HG02840 (cell line): ENCODE data around the gene DLST.

Experiments used
- ATAC-seq: cut with Tn5 transposase; IDR thresholded peaks from one replicate; pipeline ENCODE4 v1.9.1; 2021; ENCODE audit warnings: mild to moderate bottlenecking, moderate library complexity, moderate number of reproducible peaks; ENCODE audit not compliant: unreplicated experiment, low FRiP score

DLST gene

GRCh38 chr14:74859757-74860552, 21.8 kb upstream of the DLST start:
- no peak for ATAC-seq

- no peak for ATAC-seq
These were observed 20.6 kb upstream of the DLST start for GRCh38 chr14:74860899-74861733.

DNA sequence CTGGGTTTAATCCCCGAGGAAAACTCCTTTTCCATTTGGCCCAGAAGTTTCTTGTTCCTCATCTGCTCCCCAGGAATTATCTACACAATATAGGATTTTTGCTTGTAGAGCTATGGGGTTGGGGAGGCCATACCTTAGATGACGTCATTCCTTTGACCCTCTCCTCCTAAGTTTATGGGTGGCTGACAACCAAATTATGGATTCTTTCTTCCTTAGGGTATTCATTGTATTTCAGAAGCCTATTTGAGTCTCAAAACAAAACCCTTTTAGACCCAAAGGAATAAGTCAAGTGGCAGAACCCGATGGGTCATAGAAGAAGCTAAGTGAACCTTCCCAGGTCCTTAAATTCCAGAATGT, 20.0 kb upstream of the DLST start:
- ATAC-seq, result no peak

DNA sequence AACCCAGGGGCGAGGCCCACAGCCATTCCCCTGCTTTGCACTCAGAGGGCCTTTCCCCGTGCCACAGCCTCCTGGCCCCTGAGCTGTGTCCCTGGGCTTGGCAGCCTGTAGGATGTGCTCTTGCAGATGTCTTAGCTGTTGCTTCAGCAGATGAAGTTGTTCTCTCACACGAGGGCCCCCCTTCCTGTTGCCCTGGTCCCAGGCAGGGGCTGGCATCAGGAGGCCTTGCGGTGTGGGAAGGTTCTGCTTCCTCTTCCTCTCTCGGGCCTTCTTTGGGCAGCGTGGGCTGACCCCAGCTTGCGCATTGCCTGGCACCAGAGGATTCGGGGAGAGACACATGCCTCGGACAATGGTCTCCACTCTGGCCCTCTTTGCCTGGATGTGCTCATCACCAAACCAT, 18.4 kb upstream of the DLST start:
- no peak for ATAC-seq

DNA sequence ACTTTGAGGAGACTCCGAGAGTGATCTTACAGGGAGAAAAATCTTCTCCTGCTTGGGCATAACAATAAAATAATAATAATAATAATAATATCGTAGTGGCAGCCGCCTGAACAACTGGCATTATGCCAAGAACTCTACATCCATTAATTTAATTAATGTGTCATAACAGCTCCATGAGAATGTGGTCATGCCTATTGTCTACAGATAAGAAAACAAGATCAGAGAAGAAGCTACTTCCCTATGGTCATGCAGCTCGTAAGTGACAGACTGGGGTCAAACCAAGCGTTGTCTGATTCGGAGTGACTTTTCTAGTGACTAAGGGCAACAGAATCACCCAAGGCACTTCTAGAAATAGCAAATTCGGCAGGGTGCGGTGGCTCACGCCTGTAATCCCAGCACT, 17.5 kb upstream of the DLST start:
- ATAC-seq, result no peak

- ATAC-seq, result no peak
These were observed 16.6 kb upstream of the DLST start for GRCh38 chr14:74865156-74865555.

DNA sequence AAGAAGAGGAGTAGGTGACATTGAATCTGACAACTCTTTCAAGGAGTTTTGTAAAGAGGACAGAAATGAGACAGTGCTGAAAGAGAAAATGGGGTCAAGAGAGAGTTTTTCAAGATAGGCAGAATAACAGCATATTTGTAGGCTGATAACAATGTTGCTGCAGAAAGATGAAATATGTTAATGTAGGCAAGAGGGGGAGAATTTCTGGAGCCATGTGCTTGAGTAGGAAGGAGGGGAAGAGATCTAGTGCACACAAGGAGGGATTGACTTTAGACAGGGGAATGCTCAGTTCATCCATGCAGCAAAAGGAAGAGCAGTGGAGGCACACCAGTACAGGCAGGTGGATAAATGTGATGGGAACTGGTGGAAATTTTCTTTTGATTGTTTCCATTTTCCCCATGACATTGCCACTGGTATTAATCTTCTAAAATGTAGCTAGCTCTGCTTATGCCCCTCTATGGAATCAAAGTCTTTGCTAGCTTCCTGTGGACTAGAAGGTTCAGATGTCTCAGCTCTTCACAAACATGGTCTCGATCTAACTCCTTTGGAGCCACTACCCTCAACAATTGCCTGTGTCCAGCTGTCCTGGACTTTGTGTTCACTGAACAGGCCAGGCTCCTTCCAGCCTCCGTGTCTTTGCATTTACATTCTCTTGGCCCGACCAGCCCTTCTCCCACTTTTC, 14.9 kb upstream of the DLST start:
- no peak for ATAC-seq

GRCh38 chr14:74867673-74868072, 14.0 kb upstream of the DLST start:
- ATAC-seq, result no peak

DNA sequence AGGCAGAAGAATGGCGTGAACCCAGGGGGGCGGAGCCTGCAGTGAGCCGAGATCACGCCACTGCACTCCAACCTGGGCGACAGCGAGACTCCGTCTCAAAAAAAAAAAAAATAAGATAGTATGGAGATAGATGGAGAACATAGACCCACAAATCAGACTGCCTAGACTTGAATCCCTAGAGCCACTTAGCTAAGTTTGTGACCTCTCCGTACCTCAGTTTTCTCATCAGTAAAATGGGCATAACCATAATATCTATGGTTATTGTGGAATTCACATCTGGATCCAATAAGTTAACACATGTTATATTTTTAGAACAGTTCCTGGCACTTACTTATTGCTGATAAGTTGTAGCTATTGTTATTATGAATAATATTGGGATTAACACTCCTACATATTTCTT, 13.0 kb upstream of the DLST start:
- no peak for ATAC-seq

GRCh38 chr14:74871819-74872218, 9.9 kb upstream of the DLST start:
- ATAC-seq, result no peak

GRCh38 chr14:74875204-74875603, 6.5 kb upstream of the DLST start:
- ATAC-seq, result no peak

DNA sequence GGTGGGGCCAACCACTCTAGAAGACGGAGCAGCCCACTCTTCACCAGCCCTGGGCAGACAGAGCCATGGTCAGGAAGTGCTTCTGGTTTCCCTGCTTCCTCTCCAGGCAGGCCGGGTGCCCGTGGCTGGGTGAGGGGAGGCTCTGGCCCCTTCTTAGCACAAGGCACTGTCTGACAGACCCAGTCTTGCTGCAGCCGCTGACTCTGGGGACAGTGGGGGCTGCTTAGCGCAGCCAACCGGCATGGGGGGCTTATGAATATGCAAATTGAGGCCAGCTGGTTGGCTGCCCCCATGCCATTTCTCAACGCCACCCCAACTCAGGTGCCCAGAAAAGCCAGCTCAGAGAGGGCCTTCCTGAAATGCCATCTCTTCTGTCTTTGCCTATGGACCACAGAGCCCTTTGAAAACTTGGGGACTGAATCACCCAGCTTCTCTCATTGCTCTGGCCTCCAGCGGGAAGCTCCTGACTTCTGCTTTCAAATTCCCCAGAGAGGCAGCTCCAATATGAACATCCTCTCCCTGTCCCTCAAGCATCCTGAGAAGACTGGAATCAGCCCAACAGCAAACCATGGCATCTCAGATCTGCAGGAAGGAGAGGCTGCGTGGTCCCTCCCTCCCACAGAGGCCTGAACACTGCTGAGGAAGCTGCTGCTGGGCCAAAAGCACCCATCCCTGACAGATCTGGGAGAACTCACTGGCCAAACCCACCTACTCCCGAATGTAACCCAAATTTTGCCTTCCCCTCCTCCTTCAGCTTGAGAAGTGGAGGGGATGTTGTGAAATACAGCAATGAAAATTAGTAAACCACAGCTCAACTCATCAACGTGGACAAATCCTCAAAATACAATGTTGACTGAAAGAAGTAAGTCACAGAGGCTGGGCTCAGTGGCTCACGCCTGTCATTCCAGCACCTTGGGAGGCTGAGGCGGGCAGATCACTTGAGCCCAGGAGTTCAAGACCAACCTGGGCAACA, 5.5 kb upstream of the DLST start, which contains the start of gene PROX2:
Gene PROX2, minus strand, starts transcription at position 205 of the 973 bp plus-strand sequence. CDS start 12,311 bp downstream, outside the sequence.
- ATAC-seq, result no peak

DNA sequence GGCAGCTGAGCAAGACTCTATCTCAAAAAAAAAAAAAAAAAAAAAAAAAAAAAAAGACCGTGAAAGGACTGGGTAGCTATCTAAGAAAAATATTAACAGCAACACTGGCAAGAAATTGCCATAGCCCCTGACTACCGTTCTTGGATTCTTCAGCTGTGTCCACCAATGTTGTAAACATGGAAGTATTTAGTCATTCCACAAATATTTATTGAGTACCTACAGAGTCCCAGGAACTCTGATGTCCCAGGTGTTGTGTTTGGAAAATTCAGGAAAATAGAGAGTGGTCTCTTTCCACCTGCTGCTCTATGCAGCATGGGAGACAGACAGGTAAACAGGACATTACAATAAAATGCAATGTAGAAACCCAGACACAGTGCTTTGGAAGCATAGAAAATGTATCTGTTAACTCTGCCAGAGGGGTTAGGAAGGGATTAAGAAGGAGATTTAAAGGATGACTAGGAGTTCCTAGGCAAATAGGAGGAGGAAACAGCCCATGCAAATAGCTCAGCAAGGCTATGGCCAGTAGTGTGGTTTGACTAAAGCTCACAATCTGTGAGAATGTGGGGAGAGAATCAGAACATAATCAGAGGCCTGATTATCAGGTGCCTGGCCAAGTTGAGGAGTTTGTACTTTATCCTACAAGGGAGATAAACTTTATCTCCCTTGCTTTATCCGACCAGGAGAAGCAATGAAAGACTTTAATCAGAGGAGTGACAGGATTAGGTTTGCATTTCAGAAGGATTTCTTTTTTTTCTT, 2.1 kb upstream of the DLST start:
- no peak for ATAC-seq

DNA sequence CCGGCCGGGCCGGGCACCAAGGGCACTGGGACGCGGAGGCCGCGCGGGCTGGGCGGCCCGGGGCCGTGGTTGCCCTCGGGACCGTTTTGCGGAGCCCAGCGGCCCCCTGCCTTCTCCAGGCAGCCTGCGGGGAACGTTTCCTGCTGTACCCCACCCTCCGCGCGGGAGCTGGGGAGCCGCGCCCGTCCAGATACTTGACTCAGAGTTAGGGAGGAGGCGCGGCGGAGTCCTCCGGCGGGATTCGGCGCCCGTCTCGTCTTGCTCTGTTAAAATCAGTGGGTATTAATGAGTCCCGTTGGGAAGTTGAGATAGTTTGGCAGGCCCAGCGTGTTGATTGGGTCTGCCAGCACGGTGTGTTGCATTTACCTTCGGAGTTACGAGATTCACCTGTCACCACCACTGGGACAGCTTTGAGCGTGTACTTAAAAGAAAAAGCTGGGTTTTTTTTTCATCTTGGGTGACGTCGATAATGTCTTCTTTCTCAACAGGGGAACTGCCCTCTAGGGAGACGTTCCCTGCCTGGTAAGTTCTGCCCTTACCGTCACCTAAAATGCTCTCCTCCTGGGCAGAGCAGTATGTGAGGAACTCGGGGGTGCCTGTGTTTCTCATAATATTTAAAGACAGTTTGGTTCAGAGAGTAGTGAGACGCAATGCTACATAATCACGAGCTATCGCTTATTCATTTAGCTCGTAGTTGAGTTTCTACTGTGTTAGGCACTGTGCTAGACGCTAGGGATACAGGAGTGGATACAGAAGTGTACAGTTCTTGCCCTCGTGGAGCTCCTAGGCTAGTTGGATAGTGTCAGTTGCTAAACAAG, 596 bp downstream of the DLST start:
- peak; percentile 32 for ATAC-seq

DNA sequence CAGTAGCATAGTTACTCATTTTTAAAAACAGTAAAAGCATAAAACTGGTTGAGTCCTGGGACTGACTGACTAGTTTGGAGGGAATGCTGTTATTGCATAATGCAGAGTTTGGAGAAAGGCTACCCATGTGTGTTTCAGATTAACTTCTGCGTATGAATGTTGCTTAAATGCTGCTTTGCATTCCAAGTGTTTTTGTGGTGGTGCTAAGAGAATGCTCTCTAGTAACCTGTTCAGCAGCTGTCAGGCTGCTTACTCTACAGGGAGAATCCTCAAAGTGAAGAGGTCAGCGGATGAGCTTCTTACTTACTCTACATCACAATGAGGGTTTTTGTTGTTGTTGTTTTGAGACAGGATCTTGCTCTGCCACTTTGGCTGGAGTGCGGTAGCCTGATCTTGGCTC, 4.3 kb downstream of the DLST start:
- ATAC-seq, result no peak

GRCh38 chr14:74888164-74889158, 6.7 kb downstream of the DLST start:
- no peak for ATAC-seq

DNA sequence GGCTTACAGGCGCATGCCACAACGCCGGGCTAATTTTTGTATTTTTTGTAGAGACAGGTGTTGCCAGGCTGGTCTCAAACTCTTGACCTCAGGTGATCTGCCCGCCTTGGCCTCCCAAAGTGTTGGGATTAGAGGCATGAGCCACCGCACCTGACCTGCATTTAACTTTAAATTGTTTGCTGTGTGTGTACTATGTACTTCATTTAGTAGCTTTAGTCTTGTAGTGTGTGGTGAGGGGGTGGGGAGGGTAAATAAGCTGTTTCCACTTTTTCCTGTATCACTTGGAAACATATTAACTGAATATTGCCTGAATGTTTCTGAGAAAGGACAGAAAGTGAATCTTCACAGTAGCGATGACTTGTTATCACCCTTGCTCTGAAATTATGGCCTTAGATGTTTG, 8.5 kb downstream of the DLST start:
- ATAC-seq, result no peak
